ENCODE measurements around the gene PSMD14.

- no peak for TF ChIP-seq POLR2A (IDR thresholded peaks at IDR 0.05; ENCODE audit: low read length)
- TF ChIP-seq GATA1 (IDR thresholded peaks at IDR 0.05; ENCODE audit: low read depth, low read length): no peak
Measured at GRCh38 chr2:161400076-161400475, 91.9 kb downstream of the PSMD14 start.

Measured in erythroblast (primary cell).